Measurements from ENCODE around the gene IGSF9B.

IGSF9B gene

GRCh38 chr11:133985981-133986944 lies 29.5 kb upstream of the IGSF9B start:
- DNase-seq: no peak

- no peak for DNase-seq
Measured at GRCh38 chr11:133984828-133985227, 28.1 kb upstream of the IGSF9B start.

- no peak for DNase-seq
Measured at GRCh38 chr11:133983660-133984316, 27.0 kb upstream of the IGSF9B start.

GRCh38 chr11:133982876-133983275 lies 26.1 kb upstream of the IGSF9B start:
- DNase-seq: no peak

GRCh38 chr11:133982151-133982550 lies 25.4 kb upstream of the IGSF9B start:
- no peak for DNase-seq

- no peak for DNase-seq
Measured at GRCh38 chr11:133981156-133981555, 24.4 kb upstream of the IGSF9B start.

- DNase-seq: no peak
Measured at GRCh38 chr11:133980665-133981064, 23.9 kb upstream of the IGSF9B start.

- DNase-seq: no peak
Measured at GRCh38 chr11:133978794-133979193, 22.0 kb upstream of the IGSF9B start.

- no peak for DNase-seq
Measured at GRCh38 chr11:133977067-133977677, 20.4 kb upstream of the IGSF9B start.

- DNase-seq: no peak
Measured at GRCh38 chr11:133975488-133975849, 18.7 kb upstream of the IGSF9B start.

GRCh38 chr11:133974836-133975487 lies 18.2 kb upstream of the IGSF9B start:
- no peak for DNase-seq

GRCh38 chr11:133971881-133972280 lies 15.1 kb upstream of the IGSF9B start:
- no peak for DNase-seq

GRCh38 chr11:133969112-133969511 lies 12.3 kb upstream of the IGSF9B start:
- DNase-seq: no peak

GRCh38 chr11:133968300-133968699 lies 11.5 kb upstream of the IGSF9B start:
- no peak for DNase-seq

GRCh38 chr11:133967599-133968238 lies 11.0 kb upstream of the IGSF9B start:
- DNase-seq: peak in 1 of 14 donors; percentile 34

- DNase-seq: peak in 8 of 14 donors; percentile 23 to 64 (median 38)
Measured at GRCh38 chr11:133966921-133967598, 10.3 kb upstream of the IGSF9B start.

GRCh38 chr11:133966172-133966651 lies 9.4 kb upstream of the IGSF9B start:
- DNase-seq: peak in 3 of 14 donors; percentile 20 to 39 (median 33)

- peak in 2 of 14 donors; percentile 9 to 55 for DNase-seq
Measured at GRCh38 chr11:133965031-133965601, 8.3 kb upstream of the IGSF9B start.

- no peak for DNase-seq
Measured at GRCh38 chr11:133964356-133964755, 7.6 kb upstream of the IGSF9B start.

- no peak for DNase-seq
Measured at GRCh38 chr11:133961890-133962289, 5.1 kb upstream of the IGSF9B start.

GRCh38 chr11:133957900-133958299 lies 1.1 kb upstream of the IGSF9B start:
- no peak for DNase-seq

Data from C1 segment of cervical spinal cord (tissue), 14 donors.